ENCODE results near the gene SLC2A2.

SLC2A2 gene

DNA sequence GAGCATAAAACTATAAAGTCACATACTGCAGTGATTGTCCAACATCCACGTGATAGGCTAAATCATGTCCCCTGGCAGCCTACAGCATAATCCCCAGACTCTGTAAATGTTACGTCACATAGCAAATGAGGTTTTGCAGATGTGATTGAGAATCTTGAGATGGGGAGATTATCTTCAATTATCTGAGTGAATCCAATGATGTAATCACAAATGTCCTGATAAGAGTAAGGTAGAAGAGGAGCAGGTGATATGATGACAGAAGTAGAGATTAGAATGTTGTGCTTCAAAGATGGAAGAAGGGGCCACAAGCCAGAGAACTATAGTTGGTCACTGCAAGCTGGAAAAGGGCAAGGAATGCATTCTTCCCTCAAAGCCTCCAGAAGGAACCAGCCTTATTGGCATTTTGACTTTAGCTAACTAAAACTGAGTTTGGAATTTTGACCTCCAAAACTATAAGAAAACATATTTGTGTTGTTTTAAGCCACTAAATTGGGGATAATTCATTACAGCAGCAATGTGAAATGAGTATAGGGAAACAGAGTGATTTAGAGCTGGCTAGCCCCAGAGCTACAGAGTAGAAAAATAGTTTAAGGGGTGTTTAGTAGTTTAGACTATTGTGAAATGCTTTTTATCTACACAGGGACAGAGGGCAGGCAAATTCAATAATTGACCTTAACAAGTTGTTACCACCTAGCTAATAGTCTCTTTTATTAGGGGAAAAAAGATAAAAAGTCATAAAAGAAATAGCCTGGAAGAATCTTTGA, 15.2 kb downstream of the SLC2A2 start:
- H3K27me3 ChIP-seq (ENCODE audit: insufficient read depth, low read length): no peaks in the 10 kb centered on the region
- WGBS (ENCODE audit: extremely low coverage, insufficient coverage, insufficient read length): no CpG with 5 or more reads among the region's 2 CpGs
- no peak overlapping the region for H4K91ac ChIP-seq (ENCODE audit: low read depth, low read length)
- H2BK120ac ChIP-seq (ENCODE audit: insufficient read depth, low read length, poor library complexity): no peak overlapping the region
- H3K4ac ChIP-seq (ENCODE audit: low read depth, low read length): no peak overlapping the region
- H3K9ac ChIP-seq (ENCODE audit: low read length): no peak overlapping the region
- no peaks in the 10 kb centered on the region for H3K9me3 ChIP-seq (ENCODE audit: insufficient read depth, low read depth, low read length)
- no peaks in the 10 kb centered on the region for H3K79me2 ChIP-seq (ENCODE audit: control insufficient read depth, insufficient read depth, low read length, poor library complexity)
- no peaks in the 10 kb centered on the region for H3K79me1 ChIP-seq (ENCODE audit: low read length)
- DNase-seq: peak in 1 of 2 donors; percentile 42
- H3K4me3 ChIP-seq (ENCODE audit: low read depth, low read length): no peak overlapping the region
- H4K8ac ChIP-seq (ENCODE audit: low read depth, low read length): no peak overlapping the region
- no peak overlapping the region for H2BK5ac ChIP-seq (ENCODE audit: low read depth, low read length, poor library complexity)
- H3K4me2 ChIP-seq (ENCODE audit: low read length): no peak overlapping the region
- H3K23ac ChIP-seq (ENCODE audit: low read length): no peak overlapping the region
- no peak overlapping the region for H2AFZ ChIP-seq (ENCODE audit: insufficient read depth, low read length, poor library complexity)
- no peak overlapping the region for H3K14ac ChIP-seq (ENCODE audit: low read length)
- H3K36me3 ChIP-seq (ENCODE audit: control insufficient read depth in 1 of 2, insufficient read depth in 2 of 2, low read length in 2 of 2): no peaks in the 10 kb centered on the region
- H3K4me1 ChIP-seq (ENCODE audit: control insufficient read depth in 1 of 2, insufficient read depth in 2 of 2, low read length in 2 of 2): no peaks in the 10 kb centered on the region
- no peak overlapping the region for H3K18ac ChIP-seq (ENCODE audit: low read length)
- H2AK5ac ChIP-seq (ENCODE audit: low read length): no peak overlapping the region
- no peak overlapping the region for H2BK12ac ChIP-seq (ENCODE audit: low read length)
- H4K12ac ChIP-seq (ENCODE audit: low read depth, low read length): no peak overlapping the region
- H3K27ac ChIP-seq (ENCODE audit: low read depth, low read length): no peak overlapping the region

DNA sequence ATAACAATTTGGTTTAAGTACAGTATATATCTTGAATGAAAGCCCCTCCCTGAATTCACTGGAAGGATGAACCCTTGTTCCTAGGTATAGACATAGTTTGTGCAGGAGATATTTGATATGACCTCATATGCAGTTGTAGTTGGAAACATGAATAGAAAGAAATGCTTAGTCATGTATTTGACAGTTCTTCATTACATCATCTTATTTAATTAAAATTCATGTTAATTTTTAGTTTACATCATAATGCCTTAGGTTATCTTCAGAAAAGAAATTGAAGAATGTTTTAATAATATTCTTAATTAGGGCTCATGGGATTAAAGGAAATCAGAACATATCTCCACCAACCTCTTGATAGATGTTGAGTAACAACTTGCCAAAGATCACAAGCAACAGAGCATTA, 19.2 kb downstream of the SLC2A2 start:
- Histone ChIP-seq H3K27ac (ENCODE audit: low read depth, low read length) (no peak overlapping the region), H3K9ac (ENCODE audit: low read length) (no peak overlapping the region), H3K4ac (ENCODE audit: low read depth, low read length) (no peak overlapping the region), H2AFZ (ENCODE audit: insufficient read depth, low read length, poor library complexity) (no peak overlapping the region), H3K79me2 (ENCODE audit: control insufficient read depth, insufficient read depth, low read length, poor library complexity) (no peaks in the 10 kb centered on the region), H3K79me1 (ENCODE audit: low read length) (no peaks in the 10 kb centered on the region), H4K8ac (ENCODE audit: low read depth, low read length) (no peak overlapping the region), H3K27me3 (ENCODE audit: insufficient read depth, low read length) (no peaks in the 10 kb centered on the region), H3K4me2 (ENCODE audit: low read length) (no peak overlapping the region), H3K4me1 (ENCODE audit: control insufficient read depth in 1 of 2, insufficient read depth in 2 of 2, low read length in 2 of 2) (no peaks in the 10 kb centered on the region), H4K91ac (ENCODE audit: low read depth, low read length) (no peak overlapping the region), H3K18ac (ENCODE audit: low read length) (no peak overlapping the region), H3K4me3 (ENCODE audit: low read depth, low read length) (no peak overlapping the region), H2BK120ac (ENCODE audit: insufficient read depth, low read length, poor library complexity) (no peak overlapping the region), H4K12ac (ENCODE audit: low read depth, low read length) (no peak overlapping the region), H3K23ac (ENCODE audit: low read length) (no peak overlapping the region), H2BK5ac (ENCODE audit: low read depth, low read length, poor library complexity) (no peak overlapping the region), H3K36me3 (ENCODE audit: control insufficient read depth in 1 of 2, insufficient read depth in 2 of 2, low read length in 2 of 2) (no peaks in the 10 kb centered on the region), H2AK5ac (ENCODE audit: low read length) (no peak overlapping the region), H3K9me3 (ENCODE audit: insufficient read depth, low read depth, low read length) (no peaks in the 10 kb centered on the region), H2BK12ac (ENCODE audit: low read length) (no peak overlapping the region), H3K14ac (ENCODE audit: low read length) (no peak overlapping the region)
- DNase-seq: no peak

DNA sequence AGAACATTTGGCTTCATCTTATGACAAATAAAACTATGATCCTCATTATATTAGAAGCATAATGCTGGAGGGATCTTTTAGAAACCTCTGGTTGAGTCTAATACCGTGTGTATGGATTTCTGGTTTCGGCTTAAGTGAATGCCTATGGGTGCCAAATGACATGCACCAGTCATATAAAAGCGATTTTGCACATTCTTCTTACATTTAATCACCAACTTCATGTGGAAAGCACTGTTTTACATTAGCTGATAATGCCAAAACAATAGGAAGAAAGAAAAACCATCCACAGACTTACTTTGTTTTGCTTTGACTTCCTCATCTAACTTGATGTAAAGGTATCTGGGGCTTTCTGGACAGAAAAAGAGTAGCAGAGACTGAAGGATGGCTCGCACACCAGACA, 20.9 kb downstream of the SLC2A2 start:
- Histone ChIP-seq H3K23ac (ENCODE audit: low read length) (no peak overlapping the region), H3K4me1 (ENCODE audit: control insufficient read depth in 1 of 2, insufficient read depth in 2 of 2, low read length in 2 of 2) (no peaks in the 10 kb centered on the region), H2BK120ac (ENCODE audit: insufficient read depth, low read length, poor library complexity) (no peak overlapping the region), H4K91ac (ENCODE audit: low read depth, low read length) (no peak overlapping the region), H4K8ac (ENCODE audit: low read depth, low read length) (no peak overlapping the region), H3K4me2 (ENCODE audit: low read length) (no peak overlapping the region), H3K9me3 (ENCODE audit: insufficient read depth, low read depth, low read length) (no peaks in the 10 kb centered on the region), H3K9ac (ENCODE audit: low read length) (no peak overlapping the region), H3K4ac (ENCODE audit: low read depth, low read length) (no peak overlapping the region), H2BK5ac (ENCODE audit: low read depth, low read length, poor library complexity) (no peak overlapping the region), H2BK12ac (ENCODE audit: low read length) (no peak overlapping the region), H3K36me3 (ENCODE audit: control insufficient read depth in 1 of 2, insufficient read depth in 2 of 2, low read length in 2 of 2) (no peaks in the 10 kb centered on the region), H3K14ac (ENCODE audit: low read length) (no peak overlapping the region), H4K12ac (ENCODE audit: low read depth, low read length) (no peak overlapping the region), H2AK5ac (ENCODE audit: low read length) (no peak overlapping the region), H3K4me3 (ENCODE audit: low read depth, low read length) (no peak overlapping the region), H3K79me2 (ENCODE audit: control insufficient read depth, insufficient read depth, low read length, poor library complexity) (no peaks in the 10 kb centered on the region), H3K18ac (ENCODE audit: low read length) (no peak overlapping the region), H2AFZ (ENCODE audit: insufficient read depth, low read length, poor library complexity) (no peak overlapping the region), H3K27me3 (ENCODE audit: insufficient read depth, low read length) (no peaks in the 10 kb centered on the region), H3K27ac (ENCODE audit: low read depth, low read length) (no peak overlapping the region), H3K79me1 (ENCODE audit: low read length) (no peaks in the 10 kb centered on the region)
- WGBS (ENCODE audit: extremely low coverage, insufficient coverage, insufficient read length): no CpG with 5 or more reads among the region's 4 CpGs
- no peak for DNase-seq

DNA sequence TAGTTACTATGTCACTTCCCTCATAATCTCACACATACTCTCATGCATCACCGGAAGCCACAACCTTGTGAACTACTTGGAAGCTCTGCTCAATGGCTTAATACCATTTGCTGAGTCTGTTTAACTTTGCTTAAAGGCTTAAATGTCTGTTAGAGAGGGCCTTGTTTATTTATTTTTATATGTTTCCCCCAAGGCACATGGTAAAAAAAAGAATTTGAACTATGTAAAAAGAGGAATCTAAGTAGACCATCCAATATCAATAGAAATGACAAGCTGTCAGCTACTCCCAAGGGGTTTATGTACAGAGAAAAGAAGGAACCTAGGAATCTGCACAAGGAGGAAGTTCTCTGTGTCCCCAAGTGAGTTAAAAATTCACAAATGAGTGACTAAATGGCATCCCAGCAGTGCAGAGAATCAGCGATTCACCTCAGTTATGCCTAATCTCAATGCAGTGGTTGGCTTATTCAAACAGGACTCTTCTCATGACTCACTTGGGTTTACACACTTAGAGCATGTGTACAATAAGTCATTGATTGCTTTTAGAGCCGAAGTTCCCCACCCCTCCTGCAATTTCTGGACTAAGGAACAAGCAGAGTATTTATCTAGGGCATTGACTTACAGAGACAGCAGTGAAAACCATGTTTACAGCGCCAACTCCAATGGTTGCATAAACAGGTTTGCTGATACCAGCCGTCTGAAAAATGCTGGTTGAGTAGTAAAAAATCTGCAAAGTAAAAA, 24.4 kb downstream of the SLC2A2 start:
- Histone ChIP-seq H3K18ac (ENCODE audit: low read length) (no peak overlapping the region), H3K14ac (ENCODE audit: low read length) (no peak overlapping the region), H2AFZ (ENCODE audit: insufficient read depth, low read length, poor library complexity) (no peak overlapping the region), H2BK12ac (ENCODE audit: low read length) (no peak overlapping the region), H3K27ac (ENCODE audit: low read depth, low read length) (no peak overlapping the region), H3K4me1 (ENCODE audit: control insufficient read depth in 1 of 2, insufficient read depth in 2 of 2, low read length in 2 of 2) (peaks cover 5 to 6% of the 10 kb centered on the region in 2 experiments), H3K9ac (ENCODE audit: low read length) (no peak overlapping the region), H4K12ac (ENCODE audit: low read depth, low read length) (no peak overlapping the region), H3K9me3 (ENCODE audit: insufficient read depth, low read depth, low read length) (no peaks in the 10 kb centered on the region), H3K4me2 (ENCODE audit: low read length) (no peak overlapping the region), H2BK120ac (ENCODE audit: insufficient read depth, low read length, poor library complexity) (no peak overlapping the region), H4K8ac (ENCODE audit: low read depth, low read length) (no peak overlapping the region), H3K4me3 (ENCODE audit: low read depth, low read length) (no peak overlapping the region), H3K23ac (ENCODE audit: low read length) (no peak overlapping the region), H3K79me2 (ENCODE audit: control insufficient read depth, insufficient read depth, low read length, poor library complexity) (no peaks in the 10 kb centered on the region), H2AK5ac (ENCODE audit: low read length) (no peak overlapping the region), H4K91ac (ENCODE audit: low read depth, low read length) (no peak overlapping the region), H3K27me3 (ENCODE audit: insufficient read depth, low read length) (no peaks in the 10 kb centered on the region), H2BK5ac (ENCODE audit: low read depth, low read length, poor library complexity) (no peak overlapping the region), H3K36me3 (ENCODE audit: control insufficient read depth in 1 of 2, insufficient read depth in 2 of 2, low read length in 2 of 2) (no peaks in the 10 kb centered on the region), H3K79me1 (ENCODE audit: low read length) (no peaks in the 10 kb centered on the region), H3K4ac (ENCODE audit: low read depth, low read length) (no peak overlapping the region)
- DNase-seq: no peak
- WGBS (ENCODE audit: extremely low coverage, insufficient coverage, insufficient read length): no CpG with 5 or more reads among the region's 5 CpGs

Data from trophoblast cell (in vitro differentiated cells and primary cell).